Measurements from ENCODE around the gene AQP12B.
"Not testable (repeated sequence)": the region's sequence is repeated elsewhere in the genome, so short reads cannot be mapped to it uniquely, and the experiment has no call there.

- TF ChIP-seq MXI1 (conservative IDR thresholded peaks at IDR 0.05; ENCODE audit: poor library complexity, severe bottlenecking); POLR2AphosphoS5 (IDR thresholded peaks at IDR 0.05); CTCF (IDR thresholded peaks at IDR 0.05; ENCODE audit: poor library complexity, severe bottlenecking); EZH2 (IDR thresholded peaks at IDR 0.05; ENCODE audit: borderline replicate concordance, insufficient read depth, low read length, poor library complexity, severe bottlenecking); SMC3 (conservative IDR thresholded peaks at IDR 0.05; ENCODE audit: poor library complexity); RAD21 (conservative IDR thresholded peaks at IDR 0.05): not testable (repeated sequence)
Measured at GRCh38 chr2:240691075-240691427, 8.4 kb upstream of the AQP12B start.
